HepG2 (cell line): ENCODE results near the gene EMILIN1. TPM values are rescaled to one million over a fixed set of nuclear protein-coding genes. Genes with fewer than 3 reads are reported as not detected.
A peak's percentile ranks its signal among the peaks of the same experiment; 100 is the strongest.

Experiments
- DMAP1 ChIP-seq: IDR thresholded peaks from 2 replicates; pipeline ENCODE4 v1.6.1; 2016
- ETV6 ChIP-seq: sonication (generic); formaldehyde crosslinking; conservative IDR thresholded peaks from 2 replicates; pipeline ENCODE4 v1.4.0; 2020; ENCODE audit warnings: missing genetic modification reagents
- FLYWCH1 ChIP-seq: sonication (generic); formaldehyde crosslinking; IDR thresholded peaks from 2 replicates; pipeline ENCODE4 v1.8.1; 2023; ENCODE audit warnings: mild to moderate bottlenecking, missing genetic modification reagents
- FOXM1 ChIP-seq: sonication (generic); formaldehyde crosslinking; IDR thresholded peaks from 2 replicates; pipeline ENCODE4 v1.5.0; 2020; ENCODE audit warnings: missing genetic modification reagents
- GPN1 ChIP-seq: sonication (generic); formaldehyde crosslinking; IDR thresholded peaks from 2 replicates; pipeline ENCODE4 v1.5.1; 2020; ENCODE audit warnings: missing genetic modification reagents, borderline replicate concordance
- HMG20B ChIP-seq: conservative IDR thresholded peaks from 2 replicates; pipeline ENCODE4 v1.6.1; 2016; ENCODE audit warnings: missing genetic modification reagents, missing compliant biosample characterization
- KDM2A ChIP-seq: sonication (generic); formaldehyde crosslinking; IDR thresholded peaks from 2 replicates; pipeline ENCODE4 v1.4.0; 2020; ENCODE audit warnings: low read depth, missing genetic modification reagents, borderline replicate concordance
- KLF16 ChIP-seq, 2 experiments: sonication (generic) in 1 of 2; formaldehyde crosslinking in 1 of 2; IDR thresholded peaks; 2 replicates each; pipeline versions ENCODE4 v1.6.1 to v1.8.0; 2016 to 2023; ENCODE audit warnings: missing genetic modification reagents in 2 of 2, missing compliant biosample characterization in 1 of 2
- MEIS1 ChIP-seq: sonication (generic); formaldehyde crosslinking; IDR thresholded peaks from 2 replicates; pipeline ENCODE4 v1.9.0; 2021; ENCODE audit warnings: mild to moderate bottlenecking, missing genetic modification reagents, moderate library complexity, borderline replicate concordance
- MEIS2 ChIP-seq: sonication (generic); formaldehyde crosslinking; IDR thresholded peaks from 2 replicates; pipeline ENCODE4 v1.9.0; 2021; ENCODE audit warnings: mild to moderate bottlenecking, missing genetic modification reagents
- NFKB2 ChIP-seq: sonication (generic); formaldehyde crosslinking; IDR thresholded peaks from 2 replicates; pipeline ENCODE4 v1.4.0; 2020; ENCODE audit warnings: missing genetic modification reagents, borderline replicate concordance
- RAD21 ChIP-seq: fragments of 450-650 bp; formaldehyde crosslinking; IDR thresholded peaks from 2 replicates; pipeline ENCODE4 v1.5.0; 2020; ENCODE audit warnings: mild to moderate bottlenecking
- RFX3 ChIP-seq: IDR thresholded peaks from 2 replicates; pipeline ENCODE4 v1.6.1; 2016; ENCODE audit warnings: missing biosample characterization, missing genetic modification reagents
- RXRB ChIP-seq: IDR thresholded peaks from 2 replicates; pipeline ENCODE4 v1.6.1; 2016; ENCODE audit warnings: borderline replicate concordance, missing genetic modification reagents, missing compliant biosample characterization
- SMAD3 ChIP-seq: sonication (generic); formaldehyde crosslinking; IDR thresholded peaks from 2 replicates; pipeline ENCODE4 v1.4.0; 2020; ENCODE audit warnings: missing genetic modification reagents
- SMARCE1 ChIP-seq: fragments of 450-650 bp; IDR thresholded peaks from 2 replicates; pipeline ENCODE4 v1.6.1; 2017; ENCODE audit warnings: borderline replicate concordance
- SNRNP70 ChIP-seq: fragments of 200-400 bp; formaldehyde crosslinking; IDR thresholded peaks from 2 replicates; pipeline ENCODE4 v1.6.1; 2017; ENCODE audit warnings: mild to moderate bottlenecking, low read depth, low read length, moderate library complexity
- SP2 ChIP-seq: sonication (generic); formaldehyde crosslinking; IDR thresholded peaks from 2 replicates; pipeline ENCODE4 v1.5.1; 2020; ENCODE audit warnings: mild to moderate bottlenecking, missing genetic modification reagents
- TBX3 ChIP-seq: fragments of 450-650 bp; IDR thresholded peaks from 2 replicates; pipeline ENCODE4 v1.6.1; 2017; ENCODE audit warnings: antibody characterized with exemption, mild to moderate bottlenecking, inconsistent platforms, borderline replicate concordance
- ZMYM4 ChIP-seq: sonication (generic); formaldehyde crosslinking; IDR thresholded peaks from 2 replicates; pipeline ENCODE4 v1.8.1; 2023; ENCODE audit warnings: mild to moderate bottlenecking, missing genetic modification reagents
- ZNF432 ChIP-seq: sonication (generic); formaldehyde crosslinking; IDR thresholded peaks from 2 replicates; pipeline ENCODE4 v1.5.0; 2020; ENCODE audit warnings: missing genetic modification reagents, mild to moderate bottlenecking, borderline replicate concordance
- polyA plus RNA-seq, 8 experiments: library from polyadenylated mRNA; depleted of rRNA in 3 of 8; stranded (reverse) in 7 of 8; unstranded in 1 of 8; fragments of >200 nt; fragmentation: Illumina TruSeq in 4 of 8; extraction: Trizol in 4 of 8; gene quantifications; 2 replicates each; pipeline versions ENCODE4 v1.2.1 to v1.2.3, GENCODE V29; 2011 to 2016; ENCODE audit warnings: low read depth in 4 of 8, missing spikeins in 1 of 8, mixed read lengths in 1 of 8; ENCODE audit not compliant: insufficient read depth in 1 of 8
- total RNA-seq, 5 experiments: library from RNA; depleted of rRNA; stranded (reverse); fragments of >200 nt; fragmentation: Illumina TruSeq; extraction: Trizol; gene quantifications; 2 replicates each; pipeline ENCODE4 v1.2.3, GENCODE V29; 2016; ENCODE audit warnings: low read depth in 1 of 5
- TF ChIP-seq, protein P1 (sequence below): sonication (generic); formaldehyde crosslinking; IDR thresholded peaks from 2 replicates; pipeline ENCODE4 v1.5.0; 2020; ENCODE audit warnings: missing genetic modification reagents
- TF ChIP-seq, protein P2 (sequence below): IDR thresholded peaks from 2 replicates; pipeline ENCODE4 v1.6.1; 2016; ENCODE audit warnings: low read depth, control low read depth
- TF ChIP-seq, protein P3 (sequence below): sonication (generic); formaldehyde crosslinking; IDR thresholded peaks from 2 replicates; pipeline ENCODE4 v1.5.0; 2020; ENCODE audit warnings: missing genetic modification reagents
- TF ChIP-seq, protein P4 (sequence below): sonication (generic); formaldehyde crosslinking; IDR thresholded peaks from 2 replicates; pipeline ENCODE4 v1.4.0; 2020; ENCODE audit warnings: mild to moderate bottlenecking, missing genetic modification reagents
- TF ChIP-seq, protein P5 (sequence below): sonication (generic); formaldehyde crosslinking; IDR thresholded peaks from 2 replicates; pipeline ENCODE4 v1.5.0; 2020; ENCODE audit warnings: missing genetic modification reagents

Gene EMILIN1
- total and polyA plus RNA-seq, 2 of the 13 experiments (the other 11 are each of a cell fraction or from before 2014, with no cell fraction given) = 8.1 to 9.7 TPM

DNA sequence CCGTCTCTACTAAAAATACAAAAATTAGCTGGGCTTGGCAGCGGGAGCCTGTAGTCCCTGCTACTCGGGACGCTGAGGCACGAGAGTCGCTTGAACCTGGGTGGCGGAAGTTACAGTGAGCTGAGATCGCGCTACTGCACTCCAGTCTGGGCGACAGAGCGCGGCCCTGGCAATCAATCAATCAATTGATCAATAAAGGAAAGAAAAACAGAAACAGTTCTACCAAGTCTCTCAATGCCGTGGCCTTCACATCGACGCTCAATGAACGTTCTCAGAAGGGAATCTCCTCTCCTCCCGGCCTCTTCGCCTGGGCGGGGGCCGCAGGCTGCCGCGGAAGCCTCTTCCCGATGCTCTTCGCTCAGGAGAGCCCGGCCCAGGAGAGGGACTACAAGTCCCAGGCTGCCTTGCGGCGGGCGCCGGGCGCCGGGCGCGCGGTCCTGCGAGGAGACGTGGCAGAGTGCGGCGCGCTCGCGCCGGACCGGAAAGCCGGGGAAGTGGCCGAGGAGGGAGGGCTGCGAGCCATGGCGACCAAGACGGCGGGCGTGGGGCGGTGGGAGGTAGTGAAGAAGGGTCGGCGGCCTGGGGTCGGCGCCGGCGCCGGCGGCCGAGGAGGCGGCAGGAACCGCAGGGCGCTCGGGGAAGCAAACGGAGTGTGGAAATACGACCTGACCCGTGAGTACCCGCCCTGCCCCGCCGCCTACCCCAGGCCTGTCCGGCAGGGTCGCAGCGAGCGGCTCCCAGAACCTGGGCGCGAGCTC lies 45.7 kb upstream of the EMILIN1 start, which contains the start of gene TMEM214 (continued):
- TF ChIP-seq KDM2A (CRISPR knock-in tag) (peak; percentile 91), MEIS1 (CRISPR knock-in tag) (no peak; the same call in none of the 2 replicates), FLYWCH1 (no peak), HMG20B (CRISPR knock-in tag) (no peak), SMAD3 (CRISPR knock-in tag) (no peak), ZMYM4 (no peak), ZNF432 (CRISPR knock-in tag) (no peak), DMAP1 (CRISPR knock-in tag) (peak; percentile 98), TBX3 (no peak), SP2 (CRISPR knock-in tag) (peak; percentile 49; the same call in 1 of the 2 replicates), FOXM1 (CRISPR knock-in tag) (no peak), RAD21 (CRISPR knock-in tag) (peak; percentile 52; the same call in 1 of the 2 replicates), SNRNP70 (no peak), RXRB (0 out of 2 replicates have a peak, but pooled peaks have one; percentile 40), ETV6 (CRISPR knock-in tag) (no peak; the same call in 1 of the 2 replicates), KLF16 (CRISPR knock-in tag; IDR thresholded peaks at IDR 0.05) (peak in 1 of 2 experiments; percentile 88; a peak in 2 of 4 replicates), MEIS2 (0 out of 2 replicates have a peak, but pooled peaks have one; percentile 59), NFKB2 (CRISPR knock-in tag) (peak; percentile 84), SMARCE1 (no peak), GPN1 (CRISPR knock-in tag) (peak; percentile 0; the same call in 1 of the 2 replicates), RFX3 (CRISPR knock-in tag) (no peak)
- TF ChIP-seq, protein P1, sequence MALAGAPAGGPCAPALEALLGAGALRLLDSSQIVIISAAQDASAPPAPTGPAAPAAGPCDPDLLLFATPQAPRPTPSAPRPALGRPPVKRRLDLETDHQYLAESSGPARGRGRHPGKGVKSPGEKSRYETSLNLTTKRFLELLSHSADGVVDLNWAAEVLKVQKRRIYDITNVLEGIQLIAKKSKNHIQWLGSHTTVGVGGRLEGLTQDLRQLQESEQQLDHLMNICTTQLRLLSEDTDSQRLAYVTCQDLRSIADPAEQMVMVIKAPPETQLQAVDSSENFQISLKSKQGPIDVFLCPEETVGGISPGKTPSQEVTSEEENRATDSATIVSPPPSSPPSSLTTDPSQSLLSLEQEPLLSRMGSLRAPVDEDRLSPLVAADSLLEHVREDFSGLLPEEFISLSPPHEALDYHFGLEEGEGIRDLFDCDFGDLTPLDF (CRISPR knock-in tag) = peak; percentile 96
- TF ChIP-seq, protein P2, sequence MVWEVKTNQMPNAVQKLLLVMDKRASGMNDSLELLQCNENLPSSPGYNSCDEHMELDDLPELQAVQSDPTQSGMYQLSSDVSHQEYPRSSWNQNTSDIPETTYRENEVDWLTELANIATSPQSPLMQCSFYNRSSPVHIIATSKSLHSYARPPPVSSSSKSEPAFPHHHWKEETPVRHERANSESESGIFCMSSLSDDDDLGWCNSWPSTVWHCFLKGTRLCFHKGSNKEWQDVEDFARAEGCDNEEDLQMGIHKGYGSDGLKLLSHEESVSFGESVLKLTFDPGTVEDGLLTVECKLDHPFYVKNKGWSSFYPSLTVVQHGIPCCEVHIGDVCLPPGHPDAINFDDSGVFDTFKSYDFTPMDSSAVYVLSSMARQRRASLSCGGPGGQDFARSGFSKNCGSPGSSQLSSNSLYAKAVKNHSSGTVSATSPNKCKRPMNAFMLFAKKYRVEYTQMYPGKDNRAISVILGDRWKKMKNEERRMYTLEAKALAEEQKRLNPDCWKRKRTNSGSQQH (CRISPR knock-in tag) = peak; percentile 95; the same call in 1 of the 2 replicates
- TF ChIP-seq, protein P3, sequence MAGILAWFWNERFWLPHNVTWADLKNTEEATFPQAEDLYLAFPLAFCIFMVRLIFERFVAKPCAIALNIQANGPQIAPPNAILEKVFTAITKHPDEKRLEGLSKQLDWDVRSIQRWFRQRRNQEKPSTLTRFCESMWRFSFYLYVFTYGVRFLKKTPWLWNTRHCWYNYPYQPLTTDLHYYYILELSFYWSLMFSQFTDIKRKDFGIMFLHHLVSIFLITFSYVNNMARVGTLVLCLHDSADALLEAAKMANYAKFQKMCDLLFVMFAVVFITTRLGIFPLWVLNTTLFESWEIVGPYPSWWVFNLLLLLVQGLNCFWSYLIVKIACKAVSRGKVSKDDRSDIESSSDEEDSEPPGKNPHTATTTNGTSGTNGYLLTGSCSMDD (CRISPR knock-in tag) = no peak
- TF ChIP-seq, protein P4, sequence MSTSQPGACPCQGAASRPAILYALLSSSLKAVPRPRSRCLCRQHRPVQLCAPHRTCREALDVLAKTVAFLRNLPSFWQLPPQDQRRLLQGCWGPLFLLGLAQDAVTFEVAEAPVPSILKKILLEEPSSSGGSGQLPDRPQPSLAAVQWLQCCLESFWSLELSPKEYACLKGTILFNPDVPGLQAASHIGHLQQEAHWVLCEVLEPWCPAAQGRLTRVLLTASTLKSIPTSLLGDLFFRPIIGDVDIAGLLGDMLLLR (CRISPR knock-in tag) = peak; percentile 77
- TF ChIP-seq, protein P5, sequence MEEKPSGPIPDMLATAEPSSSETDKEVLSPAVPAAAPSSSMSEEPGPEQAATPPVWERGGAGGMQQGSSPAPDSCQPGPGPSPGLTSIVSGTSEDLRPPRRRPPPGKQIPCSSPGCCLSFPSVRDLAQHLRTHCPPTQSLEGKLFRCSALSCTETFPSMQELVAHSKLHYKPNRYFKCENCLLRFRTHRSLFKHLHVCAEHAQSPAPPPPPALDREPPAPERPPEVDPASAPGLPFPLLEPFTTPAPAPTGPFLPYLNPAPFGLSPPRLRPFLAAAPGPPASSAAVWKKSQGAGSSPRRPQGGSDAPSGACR (CRISPR knock-in tag) = peak; percentile 34; the same call in 1 of the 2 replicates
